HepG2 (cell line): ENCODE measurements around the gene PCYT2.

Source experiments
- CTCF ChIP-seq: sonication (generic); formaldehyde crosslinking; IDR thresholded peaks from 2 replicates; pipeline ENCODE4 v1.5.0; 2020; ENCODE audit warnings: mild to moderate bottlenecking, missing genetic modification reagents, moderate library complexity
- MEF2D ChIP-seq: sonication (generic); formaldehyde crosslinking; IDR thresholded peaks from 2 replicates; pipeline ENCODE4 v1.5.1; 2020; ENCODE audit warnings: mild to moderate bottlenecking, missing genetic modification reagents
- NR2F6 ChIP-seq, 2 experiments: IDR thresholded peaks; 2 replicates each; pipeline ENCODE4 v1.6.1; 2016; ENCODE audit warnings: antibody characterized with exemption in 1 of 2, mild to moderate bottlenecking in 1 of 2
- TCF7L2 ChIP-seq: IDR thresholded peaks from 2 replicates; pipeline ENCODE4 v1.6.1; 2011; ENCODE audit warnings: mild to moderate bottlenecking, low read depth, low read length, moderate library complexity
- ZNF788 ChIP-seq: sonication (generic); formaldehyde crosslinking; IDR thresholded peaks from 2 replicates; pipeline ENCODE4 v1.5.0; 2020; ENCODE audit warnings: mild to moderate bottlenecking, missing genetic modification reagents, borderline replicate concordance
- TF ChIP-seq, protein P1 (sequence below): IDR thresholded peaks from 2 replicates; pipeline ENCODE4 v1.6.1; 2018; ENCODE audit warnings: missing genetic modification reagents

DNA sequence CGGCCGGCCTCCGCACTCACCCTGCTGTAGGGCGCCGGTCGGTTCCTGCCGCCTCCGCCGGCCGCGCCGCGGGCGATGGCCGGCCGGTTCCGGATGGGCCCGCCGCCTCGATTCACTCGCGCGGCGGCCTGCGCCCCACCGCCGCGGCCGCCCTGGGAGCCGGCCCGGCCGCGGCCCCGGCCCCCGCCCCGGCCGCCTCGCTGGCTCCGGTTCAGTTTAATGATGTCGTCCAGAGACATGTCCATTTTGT is 20.0 kb downstream of the PCYT2 start:
- TF ChIP-seq CTCF (CRISPR knock-in tag) (no peak), ZNF788 (CRISPR knock-in tag) (no peak), NR2F6 (IDR thresholded peaks at IDR 0.05) (no peak), NR2F6 (CRISPR knock-in tag; IDR thresholded peaks at IDR 0.05) (no peak), MEF2D (CRISPR knock-in tag) (no peak), TCF7L2 (no peak)
- TF ChIP-seq, protein P1, sequence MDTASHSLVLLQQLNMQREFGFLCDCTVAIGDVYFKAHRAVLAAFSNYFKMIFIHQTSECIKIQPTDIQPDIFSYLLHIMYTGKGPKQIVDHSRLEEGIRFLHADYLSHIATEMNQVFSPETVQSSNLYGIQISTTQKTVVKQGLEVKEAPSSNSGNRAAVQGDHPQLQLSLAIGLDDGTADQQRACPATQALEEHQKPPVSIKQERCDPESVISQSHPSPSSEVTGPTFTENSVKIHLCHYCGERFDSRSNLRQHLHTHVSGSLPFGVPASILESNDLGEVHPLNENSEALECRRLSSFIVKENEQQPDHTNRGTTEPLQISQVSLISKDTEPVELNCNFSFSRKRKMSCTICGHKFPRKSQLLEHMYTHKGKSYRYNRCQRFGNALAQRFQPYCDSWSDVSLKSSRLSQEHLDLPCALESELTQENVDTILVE (CRISPR knock-in tag): no peak
